ENCODE measurements around the gene OR6C3. TPM values are rescaled to one million over a fixed set of nuclear protein-coding genes. Genes with fewer than 3 reads are reported as not detected.

OR6C3 gene
- total RNA-seq (not detected in 2 replicates), polyA plus RNA-seq (not detected in 2 replicates), polyA minus RNA-seq (ENCODE audit: low replicate concordance) (not detected in 2 replicates)
- not detected in 2 replicates for polyA plus RNA-seq (2012)

- H3K79me2 ChIP-seq (ENCODE audit: control insufficient read depth, insufficient read depth, low read length), result no peaks in the 10 kb centered on the region
- no peak for DNase-seq (ENCODE audit: low read depth in 2 of 2)
- no peaks in the 10 kb centered on the region for H3K4me1 ChIP-seq (ENCODE audit: control insufficient read depth, extremely low read depth, insufficient read depth, low read length)
- H3K9ac ChIP-seq (ENCODE audit: insufficient read depth, low read length), result no peak within 1 kb of the TSS
- no peaks in the 10 kb centered on the region for H3K9me3 ChIP-seq (ENCODE audit: control insufficient read depth, insufficient read depth, low read depth, low read length)
- H3K4me3 ChIP-seq (replicated peaks in 1 of 4; ENCODE audit: control extremely low read depth in 1 of 4, insufficient read depth in 1 of 4, low read depth in 3 of 4, low read length in 4 of 4), result no peak within 1 kb of the TSS
- H3K27ac ChIP-seq (ENCODE audit: insufficient read depth, low read length), result no peak within 1 kb of the TSS
- no peaks in the 10 kb centered on the region for H3K27me3 ChIP-seq (ENCODE audit: control insufficient read depth, insufficient read depth, low read length)
- H3K36me3 ChIP-seq (ENCODE audit: control insufficient read depth, insufficient read depth, low read length), result no peaks in the 10 kb centered on the region
- no peak within 1 kb of the TSS for H2AFZ ChIP-seq (ENCODE audit: low read length)
- no peak within 1 kb of the TSS for H3K4me2 ChIP-seq (ENCODE audit: extremely low read depth, insufficient read depth, low read length)
- TF ChIP-seq CTCF (conservative IDR thresholded peaks at IDR 0.05 in 1 of 2, IDR thresholded peaks at IDR 0.05 in 1 of 2; ENCODE audit: low read depth in 1 of 2, low read length in 2 of 2) (no peak), EZH2 (IDR thresholded peaks at IDR 0.05; ENCODE audit: low read length, missing control alignments) (no peak)
- no peaks in the 10 kb centered on the region for H4K20me1 ChIP-seq (ENCODE audit: control insufficient read depth, extremely low read depth, insufficient read depth, low read length)
Measured at GRCh38 chr12:55330446-55330845, at the start of gene OR6C3. Gene OR6C3 (plus strand): TSS chr12:55330746. CDS start chr12:55331701, 955 bp downstream.

GRCh38 chr12:55280991-55281390, 49.6 kb upstream of the OR6C3 start:
- no peak for DNase-seq (ENCODE audit: low read depth in 2 of 2)
- no peak overlapping the region for H3K27ac ChIP-seq (ENCODE audit: insufficient read depth, low read length)
- no peaks in the 10 kb centered on the region for H3K79me2 ChIP-seq (ENCODE audit: control insufficient read depth, insufficient read depth, low read length)
- no peak overlapping the region for H3K9ac ChIP-seq (ENCODE audit: insufficient read depth, low read length)
- no peaks in the 10 kb centered on the region for H4K20me1 ChIP-seq (ENCODE audit: control insufficient read depth, extremely low read depth, insufficient read depth, low read length)
- H3K4me3 ChIP-seq (replicated peaks in 1 of 4; ENCODE audit: control extremely low read depth in 1 of 4, insufficient read depth in 1 of 4, low read depth in 3 of 4, low read length in 4 of 4), result no peak overlapping the region
- no peak overlapping the region for H3K4me2 ChIP-seq (ENCODE audit: extremely low read depth, insufficient read depth, low read length)
- no peak overlapping the region for H2AFZ ChIP-seq (ENCODE audit: low read length)
- TF ChIP-seq CTCF (conservative IDR thresholded peaks at IDR 0.05 in 1 of 2, IDR thresholded peaks at IDR 0.05 in 1 of 2; ENCODE audit: low read depth in 1 of 2, low read length in 2 of 2), result no peak
- no peak for TF ChIP-seq EZH2 (IDR thresholded peaks at IDR 0.05; ENCODE audit: low read length, missing control alignments)
- H3K36me3 ChIP-seq (ENCODE audit: control insufficient read depth, insufficient read depth, low read length), result no peaks in the 10 kb centered on the region
- no peaks in the 10 kb centered on the region for H3K9me3 ChIP-seq (ENCODE audit: control insufficient read depth, insufficient read depth, low read depth, low read length)
- H3K4me1 ChIP-seq (ENCODE audit: control insufficient read depth, extremely low read depth, insufficient read depth, low read length), result no peaks in the 10 kb centered on the region
- no peaks in the 10 kb centered on the region for H3K27me3 ChIP-seq (ENCODE audit: control insufficient read depth, insufficient read depth, low read length)

- Histone ChIP-seq H3K79me2 (ENCODE audit: control insufficient read depth, insufficient read depth, low read length) (no peaks in the 10 kb centered on the region), H3K4me2 (ENCODE audit: extremely low read depth, insufficient read depth, low read length) (no peak overlapping the region), H3K27me3 (ENCODE audit: control insufficient read depth, insufficient read depth, low read length) (no peaks in the 10 kb centered on the region), H3K36me3 (ENCODE audit: control insufficient read depth, insufficient read depth, low read length) (no peaks in the 10 kb centered on the region), H3K9ac (ENCODE audit: insufficient read depth, low read length) (no peak overlapping the region), H2AFZ (ENCODE audit: low read length) (no peak overlapping the region), H4K20me1 (ENCODE audit: control insufficient read depth, extremely low read depth, insufficient read depth, low read length) (no peaks in the 10 kb centered on the region), H3K9me3 (ENCODE audit: control insufficient read depth, insufficient read depth, low read depth, low read length) (no peaks in the 10 kb centered on the region), H3K4me3 (replicated peaks in 1 of 4; ENCODE audit: control extremely low read depth in 1 of 4, insufficient read depth in 1 of 4, low read depth in 3 of 4, low read length in 4 of 4) (no peak overlapping the region), H3K4me1 (ENCODE audit: control insufficient read depth, extremely low read depth, insufficient read depth, low read length) (no peaks in the 10 kb centered on the region), H3K27ac (ENCODE audit: insufficient read depth, low read length) (no peak overlapping the region)
- TF ChIP-seq EZH2 (IDR thresholded peaks at IDR 0.05; ENCODE audit: low read length, missing control alignments) (no peak), CTCF (conservative IDR thresholded peaks at IDR 0.05 in 1 of 2, IDR thresholded peaks at IDR 0.05 in 1 of 2; ENCODE audit: low read depth in 1 of 2, low read length in 2 of 2) (no peak)
- no peak for DNase-seq (ENCODE audit: low read depth in 2 of 2)
Measured at GRCh38 chr12:55289999-55290398, 40.5 kb upstream of the OR6C3 start.

Data from fibroblast of lung (primary cell).